NT2/D1 (cell line): ENCODE results near the gene ABI3.

Experiments
- SUZ12 ChIP-seq: IDR thresholded peaks from 2 replicates; pipeline ENCODE4 v1.6.1; 2011; ENCODE audit not compliant: insufficient read length, insufficient read depth; ENCODE audit errors: extremely low read depth
- YY1 ChIP-seq: IDR thresholded peaks from 2 replicates; pipeline ENCODE4 v1.6.1; 2011; ENCODE audit not compliant: insufficient read length, insufficient read depth

GRCh38 chr17:49183341-49183740 lies 27.2 kb upstream of the ABI3 start:
- TF ChIP-seq YY1 (no peak), SUZ12 (no peak)
